CD4-positive, alpha-beta T cell (primary cell): ENCODE data around the gene EPHA4. TPM values are rescaled to one million over a fixed set of nuclear protein-coding genes. Genes with fewer than 3 reads are reported as not detected.

ENCODE experiments used
- ATAC-seq: fragments of 200-7000 bp; cut with Tn5 transposase; one replicate; pipeline ENCODE4 v1.10.0; 2022; ENCODE audit warnings: mild to moderate bottlenecking; ENCODE audit not compliant: poor library complexity
- CTCF ChIA-PET: fragments of 350-600 bp; sonication (Branson Sonifier 250); formaldehyde crosslinking; loops from one replicate; lab custom pipeline; 2021; ENCODE audit warnings: antibody characterized with exemption, inconsistent platforms; lab: Charles Lee
- POLR2A ChIA-PET: fragments of 350-600 bp; sonication (Branson Sonifier 250); formaldehyde crosslinking; loops from one replicate; lab custom pipeline; 2021; ENCODE audit warnings: antibody characterized with exemption, inconsistent platforms; lab: Charles Lee
- DNase-seq, 14 experiments: peaks; one replicate each; pipeline ENCODE4 v3.0.0-alpha.2; 2013 to 2020; ENCODE audit warnings: mixed read lengths in 2 of 14
- H3K27ac ChIP-seq, 2 donors: one replicate each; pipeline versions ENCODE4 v1.5.1 to v1.7.0; 2013; ENCODE audit warnings: low read length in 2 of 2, low read depth in 1 of 2, mild to moderate bottlenecking in 1 of 2
- H3K27me3 ChIP-seq, 2 experiments: 1 replicate in 1 of 2; 2 replicates in 1 of 2; pipeline versions ENCODE4 v1.6.1 to v1.7.0; 2013; ENCODE audit warnings: low read length in 2 of 2, control low read depth in 1 of 2, mild to moderate bottlenecking in 1 of 2, moderate library complexity in 1 of 2; ENCODE audit not compliant: insufficient read depth in 2 of 2, control insufficient read depth in 1 of 2
- H3K36me3 ChIP-seq: one replicate; pipeline ENCODE4 v1.6.1; 2013; ENCODE audit warnings: low read length, control low read depth; ENCODE audit not compliant: insufficient read depth
- H3K4me1 ChIP-seq: one replicate; pipeline ENCODE4 v1.6.1; 2013; ENCODE audit warnings: low read length, control low read depth; ENCODE audit not compliant: insufficient read depth
- H3K4me3 ChIP-seq: one replicate; pipeline ENCODE4 v1.5.1; 2013; ENCODE audit warnings: mild to moderate bottlenecking, low read length, moderate library complexity
- H3K9me3 ChIP-seq, 2 experiments: 1 replicate in 1 of 2; 2 replicates in 1 of 2; pipeline versions ENCODE4 v1.6.1 to v1.7.0; 2013; ENCODE audit warnings: low read length in 2 of 2, mild to moderate bottlenecking in 2 of 2, control low read depth in 1 of 2, moderate library complexity in 1 of 2; ENCODE audit not compliant: control insufficient read depth in 1 of 2, insufficient read depth in 1 of 2
- H3K27ac Mint-ChIP-seq: one replicate; pipeline ENCODE4 v1.8.0; 2020; ENCODE audit warnings: mixed read lengths
- H3K27me3 Mint-ChIP-seq: one replicate; pipeline ENCODE4 v1.8.0; 2021; ENCODE audit warnings: mixed read lengths
- H3K36me3 Mint-ChIP-seq: one replicate; pipeline ENCODE4 v1.8.0; 2021; ENCODE audit warnings: low read depth, mixed read lengths
- H3K4me1 Mint-ChIP-seq: one replicate; pipeline ENCODE4 v1.8.0; 2021; ENCODE audit warnings: low read depth, mixed read lengths
- H3K4me3 Mint-ChIP-seq: one replicate; pipeline ENCODE4 v1.8.0; 2020; ENCODE audit warnings: mild to moderate bottlenecking, mixed read lengths
- H3K9me3 Mint-ChIP-seq: one replicate; pipeline ENCODE4 v1.8.0; 2020; ENCODE audit warnings: mixed read lengths
- CTCF ChIP-seq: fragments of 200-600 bp; IDR thresholded peaks from one replicate; pipeline ENCODE4 v1.8.0; 2022; ENCODE audit warnings: antibody characterized with exemption, mild to moderate bottlenecking
- intact Hi-C, 2 experiments: fragments of 100-400 bp; cut with DNase I in 1 of 2; cut with micrococcal nuclease in 1 of 2; formaldehyde crosslinking; loops; one replicate each; pipeline versions ENCODE4 v1.15.1 to v1.9.0; 2023 to 2025; cut with DNase I, micrococcal nuclease
- total RNA-seq, 174 experiments: library from RNA in 2 of 174; stranded (reverse) in 2 of 174; gene quantifications; one replicate each; pipeline ENCODE4 v1.2.3 and lab custom pipeline; 2021 to 2026

Gene EPHA4
- total RNA-seq, 2 experiments from 2014 or later = 85.7 to 86.5 TPM

DNA sequence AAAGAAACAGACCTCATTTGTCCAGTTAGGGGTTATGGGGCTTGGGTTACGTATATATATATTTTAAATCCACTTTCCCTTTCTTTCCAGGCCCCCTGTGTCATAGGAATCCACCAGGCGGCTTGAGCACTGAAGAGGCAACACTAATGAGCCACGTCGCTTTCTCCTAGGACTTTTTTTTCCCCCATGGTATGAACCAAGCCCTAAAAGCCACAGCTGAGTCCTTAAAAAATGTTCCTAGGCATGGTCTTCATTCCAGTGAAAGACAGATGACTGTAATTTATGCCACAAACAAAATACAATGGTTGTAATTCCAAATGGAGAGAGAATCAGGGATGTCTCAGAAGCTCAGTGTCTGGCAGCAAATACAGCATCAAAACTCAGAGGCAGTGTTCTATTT is 146.8 kb downstream of the EPHA4 start:
- Histone ChIP-seq H3K4me3 (no peak overlapping the region), H3K27me3 (no peaks in the 10 kb centered on the region), H3K36me3 (peaks cover 46% of the 10 kb centered on the region), H3K4me1 (peaks cover 10% of the 10 kb centered on the region), H3K9me3 (no peaks in the 10 kb centered on the region), H3K27ac (no peak overlapping the region)
- ChIA-PET CTCF (no interaction called here), POLR2A (no interaction called here)
- TF ChIP-seq CTCF = no peak
- peaks cover 3% of the 10 kb centered on the region for H3K9me3 Mint-ChIP-seq
- DNase-seq = no peak
- H3K27ac Mint-ChIP-seq = no peak overlapping the region
- H3K4me1 Mint-ChIP-seq = peaks cover 16% of the 10 kb centered on the region
- H3K36me3 Mint-ChIP-seq = peaks cover 78% of the 10 kb centered on the region
- no peaks in the 10 kb centered on the region for H3K27me3 Mint-ChIP-seq
- no peak for ATAC-seq
- intact Hi-C loops = no loop called here
- no peak overlapping the region for H3K4me3 Mint-ChIP-seq

DNA sequence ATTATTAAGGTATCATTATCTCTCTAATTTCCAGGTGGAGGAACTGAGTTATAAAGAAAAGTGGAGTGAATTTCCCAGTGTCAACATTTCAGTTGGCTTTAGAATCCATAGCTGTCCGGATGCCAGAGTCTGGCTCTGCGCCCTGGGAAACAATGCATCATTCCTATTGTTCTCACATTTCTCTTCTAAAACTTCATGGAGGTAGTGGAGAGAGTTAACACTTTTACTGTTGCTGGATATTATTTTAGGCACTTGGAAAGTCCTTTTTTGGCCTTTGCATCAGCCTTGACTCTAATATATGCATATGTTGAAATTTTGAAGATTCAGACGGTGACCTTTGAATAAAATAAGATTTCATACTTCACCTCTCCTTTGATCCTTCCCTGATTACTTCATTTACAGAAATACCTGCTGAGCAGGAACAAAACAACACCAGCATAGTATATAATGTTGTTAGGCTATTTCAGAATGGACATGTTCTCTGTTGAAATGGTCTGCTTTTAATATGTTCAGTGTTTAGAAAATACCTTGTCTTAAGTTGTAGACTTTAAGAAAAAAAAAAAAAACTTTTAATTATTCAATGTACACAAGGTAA is 148.8 kb downstream of the EPHA4 start:
- no peak for TF ChIP-seq CTCF
- peaks cover 67% of the 10 kb centered on the region for H3K36me3 Mint-ChIP-seq
- H3K27ac Mint-ChIP-seq = no peak overlapping the region
- Histone ChIP-seq H3K4me1 (peaks cover 18% of the 10 kb centered on the region), H3K27me3 (no peaks in the 10 kb centered on the region), H3K9me3 (peaks cover 0 to 3% of the 10 kb centered on the region in 2 experiments), H3K4me3 (no peak overlapping the region), H3K36me3 (peaks cover 29% of the 10 kb centered on the region), H3K27ac (no peak overlapping the region)
- CTCF ChIA-PET = no interaction called here
- POLR2A ChIA-PET = no interaction called here
- ATAC-seq (no peak), DNase-seq (no peak)
- H3K9me3 Mint-ChIP-seq = peaks cover 3% of the 10 kb centered on the region
- H3K27me3 Mint-ChIP-seq = no peaks in the 10 kb centered on the region
- no peak overlapping the region for H3K4me3 Mint-ChIP-seq
- intact Hi-C loops = no loop called here
- H3K4me1 Mint-ChIP-seq = peaks cover 30% of the 10 kb centered on the region

- no peak for TF ChIP-seq CTCF
- POLR2A ChIA-PET = no interaction called here
- ATAC-seq (no peak), DNase-seq (no peak)
- peaks cover 0 to 3% of the 10 kb centered on the region in 2 experiments for H3K9me3 ChIP-seq
- H3K27me3 Mint-ChIP-seq = no peaks in the 10 kb centered on the region
- peaks cover 18% of the 10 kb centered on the region for H3K4me1 ChIP-seq
- H3K27me3 ChIP-seq = no peaks in the 10 kb centered on the region
- no peak overlapping the region for H3K4me3 ChIP-seq
- no peak overlapping the region for H3K27ac ChIP-seq
- H3K9me3 Mint-ChIP-seq = peaks cover 3% of the 10 kb centered on the region
- no peak overlapping the region for H3K4me3 Mint-ChIP-seq
- H3K36me3 ChIP-seq = peaks cover 29% of the 10 kb centered on the region
- H3K27ac Mint-ChIP-seq = no peak overlapping the region
- CTCF ChIA-PET = no interaction called here
- intact Hi-C loops = no loop called here
- peaks cover 30% of the 10 kb centered on the region for H3K4me1 Mint-ChIP-seq
- H3K36me3 Mint-ChIP-seq = peaks cover 64% of the 10 kb centered on the region
Observed at GRCh38 chr2:221422516-221423209, 149.4 kb downstream of the EPHA4 start.
